Measurements from ENCODE around the gene CRYL1.

CRYL1 gene

GRCh38 chr13:20398459-20398858 lies 127.2 kb downstream of the CRYL1 start:
- no peak for DNase-seq (ENCODE audit: low spot score)

DNA sequence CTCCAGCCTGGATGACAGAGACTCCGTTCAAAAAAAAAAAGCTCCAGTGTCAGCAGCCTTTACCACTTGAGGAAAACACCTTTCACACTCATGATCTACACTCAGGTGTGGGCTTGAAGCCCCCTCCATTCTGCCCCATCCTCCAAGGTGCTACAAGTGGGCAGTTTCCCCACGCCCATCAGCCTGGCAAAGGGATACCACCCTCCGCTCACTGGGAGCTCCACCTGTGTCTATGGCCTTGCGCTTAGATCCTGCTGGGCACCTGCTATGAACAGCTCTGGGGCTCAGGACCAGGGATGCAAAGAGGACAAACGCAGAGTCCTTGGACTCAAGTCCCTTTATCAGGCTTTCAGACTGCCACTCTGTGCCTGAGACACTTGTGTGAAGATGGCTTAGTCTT lies 127.8 kb downstream of the CRYL1 start:
- no peak for DNase-seq (ENCODE audit: low spot score)

- DNase-seq (ENCODE audit: low spot score) = no peak
These were observed 130.4 kb downstream of the CRYL1 start for GRCh38 chr13:20395061-20395916.

GRCh38 chr13:20394506-20394905 lies 131.2 kb downstream of the CRYL1 start:
- DNase-seq (ENCODE audit: low spot score) = peak; percentile 49

DNA sequence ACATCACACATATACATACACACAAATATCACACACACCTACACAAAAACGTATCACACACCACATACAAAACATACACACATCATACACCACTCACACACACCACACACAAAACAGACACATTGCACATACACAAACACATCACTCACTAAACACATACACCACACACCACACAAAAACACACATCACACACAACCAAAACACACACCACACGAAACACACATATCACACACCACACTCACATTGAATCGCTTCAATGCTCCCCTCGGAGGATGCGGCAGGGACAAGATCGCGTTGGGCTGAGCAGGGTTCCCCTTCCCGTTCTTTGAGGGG lies 131.5 kb downstream of the CRYL1 start:
- DNase-seq (ENCODE audit: low spot score) = no peak

DNA sequence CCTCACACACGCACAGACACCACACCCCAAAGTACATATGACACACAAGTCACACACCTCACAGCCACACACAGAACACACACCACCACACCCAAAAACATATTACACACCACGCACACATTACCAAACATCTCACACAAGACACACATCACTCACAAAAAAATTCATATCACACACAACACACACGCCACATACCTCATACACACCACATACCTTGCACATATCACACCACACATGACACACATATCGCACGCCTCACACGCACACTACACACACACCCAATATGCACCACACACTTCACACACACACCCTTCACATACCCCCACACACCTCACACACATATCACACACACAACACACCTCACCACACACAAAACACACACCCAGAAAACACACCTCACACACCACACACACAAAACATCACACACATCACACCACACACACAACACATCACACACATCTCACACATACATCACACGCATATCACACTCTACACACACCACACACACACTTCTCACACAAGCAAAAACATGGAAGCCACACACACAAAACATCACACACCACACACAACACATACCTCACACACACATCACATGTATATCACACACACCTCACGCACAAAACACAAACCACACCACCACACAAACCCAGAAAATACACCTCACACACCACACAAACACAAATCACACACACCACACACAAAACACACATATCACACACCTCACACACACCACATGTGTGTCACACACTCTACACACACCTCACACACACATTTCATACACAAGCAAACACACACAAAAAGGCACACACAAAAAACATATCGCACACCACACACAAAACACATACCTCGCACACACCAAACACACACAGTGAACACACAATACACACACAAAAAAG lies 132.1 kb downstream of the CRYL1 start:
- no peak for DNase-seq (ENCODE audit: low spot score)

- DNase-seq (ENCODE audit: low spot score) = no peak
These were observed 133.1 kb downstream of the CRYL1 start for GRCh38 chr13:20392530-20392929.

- DNase-seq (ENCODE audit: low spot score) = no peak
These were observed 133.8 kb downstream of the CRYL1 start for GRCh38 chr13:20391597-20392452.

DNA sequence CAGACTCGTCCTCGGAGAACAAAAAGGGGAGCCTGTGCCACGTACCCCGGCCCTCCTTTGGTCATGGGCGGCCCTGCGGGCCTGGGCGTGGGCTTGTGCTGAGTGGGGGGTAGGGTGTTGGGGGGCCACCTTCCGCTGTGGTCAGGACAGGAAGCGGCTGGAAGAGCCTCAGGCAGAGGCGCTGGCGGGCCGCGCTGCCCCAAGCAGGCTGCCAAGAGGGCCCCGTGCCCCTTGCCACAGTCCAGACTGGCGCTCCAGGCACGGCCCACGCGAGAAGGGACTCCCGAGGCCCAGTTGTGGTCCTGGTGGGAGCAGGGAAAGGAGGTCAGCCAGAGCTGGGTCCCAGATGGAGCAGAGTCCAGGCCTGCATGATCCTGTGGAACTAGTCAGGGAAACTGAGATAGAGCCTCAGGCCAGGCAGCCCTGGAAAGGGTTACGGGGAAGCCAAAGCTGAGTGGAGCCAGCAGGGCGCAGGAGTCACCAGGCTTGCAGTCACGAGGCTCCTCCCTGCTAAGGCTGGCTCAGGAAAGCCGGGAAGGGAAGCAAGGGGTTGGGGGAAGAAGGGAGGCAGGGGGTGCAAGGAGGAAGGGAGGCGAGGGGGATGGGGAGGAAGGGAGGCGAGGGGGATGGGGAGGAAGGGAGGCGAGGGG lies 135.0 kb downstream of the CRYL1 start:
- DNase-seq (ENCODE audit: low spot score) = peak; percentile 32

- no peak for DNase-seq (ENCODE audit: low spot score)
These were observed 135.7 kb downstream of the CRYL1 start for GRCh38 chr13:20389696-20390525.

- DNase-seq (ENCODE audit: low spot score) = no peak
These were observed 137.5 kb downstream of the CRYL1 start for GRCh38 chr13:20388184-20388583.

DNA sequence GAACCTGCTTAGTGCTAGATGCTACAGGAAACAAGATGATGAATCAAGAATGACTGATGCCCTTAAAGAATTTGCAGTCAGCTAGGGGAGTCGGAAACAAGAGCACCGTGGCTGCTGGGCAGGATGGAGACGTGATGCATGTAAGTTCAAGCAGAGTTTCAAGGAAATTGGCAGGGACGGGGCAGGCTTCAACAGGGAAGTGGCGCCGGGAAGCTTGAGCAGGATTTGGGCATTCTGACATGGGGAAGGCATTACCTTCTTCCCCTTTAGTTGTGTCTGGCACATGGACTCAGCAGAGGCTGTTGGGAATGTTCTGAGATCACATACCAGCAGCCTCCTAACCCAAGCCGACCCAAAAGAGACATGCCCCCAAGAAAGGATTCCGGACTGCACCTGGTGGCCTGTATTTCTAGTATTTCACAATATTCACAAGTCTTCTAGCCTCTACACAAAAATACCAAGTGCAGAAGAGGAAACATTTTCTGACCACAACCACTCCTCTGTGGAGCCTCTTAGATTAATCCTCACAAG lies 138.2 kb downstream of the CRYL1 start:
- no peak for DNase-seq (ENCODE audit: low spot score)

DNA sequence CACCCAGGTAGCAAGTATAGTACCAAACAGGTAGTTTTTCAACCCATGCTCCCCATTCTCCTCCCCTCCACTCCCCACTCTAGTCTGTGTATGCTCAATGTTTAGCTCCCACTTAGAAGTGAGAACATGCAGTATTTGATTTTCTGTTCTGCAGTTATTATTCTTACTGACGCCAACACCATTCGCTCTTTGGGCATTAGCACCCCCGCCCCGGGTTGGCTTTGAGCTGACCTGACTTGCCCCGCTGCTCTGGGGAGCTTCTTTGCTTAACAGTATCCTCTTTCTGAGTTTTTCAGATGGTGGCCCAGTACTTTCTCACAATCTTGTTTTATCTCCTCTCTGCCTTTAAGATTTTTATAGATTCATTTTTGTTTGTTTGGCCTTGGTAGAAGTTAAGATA lies 138.7 kb downstream of the CRYL1 start:
- DNase-seq (ENCODE audit: low spot score) = no peak

DNA sequence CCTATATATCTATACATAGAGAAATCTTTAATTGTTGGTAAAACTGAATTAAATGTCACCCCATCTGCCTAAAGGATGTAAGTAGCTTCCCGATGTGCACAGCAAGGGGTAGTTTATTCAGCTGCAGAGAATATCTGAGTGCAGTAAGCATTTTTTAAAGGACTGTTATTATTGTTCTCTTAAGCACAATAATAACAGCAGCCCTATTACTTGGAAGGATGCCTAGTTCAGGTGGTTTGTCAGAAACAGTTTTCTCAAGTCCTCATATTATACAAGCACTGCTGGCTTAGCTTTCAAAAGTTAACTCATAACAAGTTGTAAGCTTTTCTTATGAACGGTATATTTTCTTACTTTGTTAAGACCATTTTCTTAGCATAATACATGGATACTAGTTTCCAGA lies 142.6 kb downstream of the CRYL1 start:
- no peak for DNase-seq (ENCODE audit: low spot score)

DNA sequence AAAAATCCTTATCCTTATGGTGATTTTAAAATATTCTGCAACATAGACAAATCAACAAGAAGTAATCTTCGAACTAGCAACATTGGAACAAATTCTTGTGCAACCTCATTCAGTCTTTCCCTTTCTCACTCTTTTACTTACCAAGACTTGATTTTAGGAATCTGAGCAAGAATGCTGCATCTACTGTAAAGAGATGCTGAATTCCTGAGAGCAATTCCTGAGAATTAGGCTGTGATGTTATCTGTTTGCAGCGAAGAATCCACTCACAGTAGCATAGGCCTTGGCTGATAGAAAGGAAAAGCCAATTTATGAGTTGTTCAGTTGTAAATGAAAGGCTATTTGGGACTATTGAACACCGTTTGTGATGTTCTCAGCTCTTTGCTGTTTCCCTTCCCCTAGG lies 144.3 kb downstream of the CRYL1 start:
- DNase-seq (ENCODE audit: low spot score) = no peak

GRCh38 chr13:20378721-20379120 lies 146.9 kb downstream of the CRYL1 start:
- no peak for DNase-seq (ENCODE audit: low spot score)

DNA sequence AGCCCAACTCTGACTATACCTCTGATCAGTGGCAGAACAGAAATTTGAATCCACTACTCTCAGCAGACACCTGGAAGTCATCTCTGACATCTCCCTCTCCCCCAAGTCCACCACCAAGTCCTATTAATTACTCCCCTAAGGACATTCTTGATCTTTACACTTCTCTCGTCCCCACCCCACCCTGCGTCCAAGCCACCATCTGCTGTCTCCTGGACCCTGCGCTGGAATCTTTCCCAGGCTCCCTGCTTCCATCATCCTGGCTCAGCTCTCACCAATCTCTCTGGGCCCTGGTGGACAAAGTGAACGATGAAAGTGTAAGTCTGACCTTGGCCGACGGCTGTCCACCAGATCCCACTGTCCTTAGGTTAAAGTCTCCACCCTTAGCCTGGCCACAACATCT lies 147.9 kb downstream of the CRYL1 start:
- no peak for DNase-seq (ENCODE audit: low spot score)

- DNase-seq (ENCODE audit: low spot score) = no peak
These were observed 149.8 kb downstream of the CRYL1 start for GRCh38 chr13:20375871-20376270.

GRCh38 chr13:20373861-20374260 lies 151.8 kb downstream of the CRYL1 start:
- no peak for DNase-seq (ENCODE audit: low spot score)

- DNase-seq (ENCODE audit: low spot score) = no peak
These were observed 153.8 kb downstream of the CRYL1 start for GRCh38 chr13:20371825-20372224.

All from AG20443 (cell line).